GM12865 (cell line): ENCODE results near the gene RASAL2.

Source experiments
- DNase-seq: peaks from one replicate; pipeline ENCODE4 v3.0.0; 2010; ENCODE audit warnings: low read depth
- H3K4me3 ChIP-seq: 2 replicates; pipeline ENCODE4 v1.5.1; 2011; ENCODE audit warnings: mild to moderate bottlenecking, low read depth, low read length, control low read depth
- CTCF ChIP-seq: IDR thresholded peaks from 2 replicates; pipeline ENCODE4 v1.5.1; 2011; ENCODE audit warnings: low read length, control low read depth, low read depth, inconsistent platforms; ENCODE audit not compliant: insufficient read depth; ENCODE audit errors: missing control alignments

Gene RASAL2

GRCh38 chr1:178503849-178504248, 409.9 kb downstream of the RASAL2 start:
- no peak for TF ChIP-seq CTCF
- no peak overlapping the region for H3K4me3 ChIP-seq
- no peak for DNase-seq

GRCh38 chr1:178504286-178504685, 410.4 kb downstream of the RASAL2 start:
- DNase-seq, result no peak
- TF ChIP-seq CTCF, result no peak
- no peak overlapping the region for H3K4me3 ChIP-seq

- H3K4me3 ChIP-seq, result no peak overlapping the region
- TF ChIP-seq CTCF, result no peak
- no peak for DNase-seq
Measured at GRCh38 chr1:178506177-178506576, 412.3 kb downstream of the RASAL2 start.

- no peak overlapping the region for H3K4me3 ChIP-seq
- no peak for TF ChIP-seq CTCF
- DNase-seq, result no peak
Measured at GRCh38 chr1:178506669-178507068, 412.8 kb downstream of the RASAL2 start.

GRCh38 chr1:178509414-178510007, 415.6 kb downstream of the RASAL2 start:
- DNase-seq, result no peak
- TF ChIP-seq CTCF, result no peak
- no peak overlapping the region for H3K4me3 ChIP-seq

GRCh38 chr1:178510155-178510554, 416.3 kb downstream of the RASAL2 start:
- no peak for DNase-seq
- no peak overlapping the region for H3K4me3 ChIP-seq
- TF ChIP-seq CTCF, result no peak
